Stomach (tissue), 9 donors: ENCODE data around the gene COPS2. TPM values are rescaled to one million over a fixed set of nuclear protein-coding genes. Genes with fewer than 3 reads are reported as not detected.

ENCODE experiments used
- DNase-seq, 2 donors: peaks; one replicate each; pipeline versions ENCODE4 v3.0.0 to v3.0.0-alpha.2; 2013 to 2019
- H3K27ac ChIP-seq, 5 donors: fragments of 200-600 bp in 4 of 5; sonication (generic) in 4 of 5; one replicate each; pipeline ENCODE4 v1.5.1; 2013 to 2019; ENCODE audit warnings: mild to moderate bottlenecking in 1 of 5, moderate library complexity in 1 of 5
- H3K27me3 ChIP-seq, 3 donors: fragments of 200-600 bp; sonication (generic); one replicate each; pipeline ENCODE4 v1.5.1; 2017 to 2019; ENCODE audit warnings: mixed run types in 1 of 3
- H3K36me3 ChIP-seq, 4 donors: fragments of 200-600 bp; sonication (generic); 1 replicate in 3 of 4; 2 replicates in 1 of 4; pipeline ENCODE4 v1.5.1; 2016 to 2019
- H3K4me1 ChIP-seq, 4 donors: fragments of 200-600 bp; sonication (generic); one replicate each; pipeline ENCODE4 v1.5.1; 2016 to 2019
- H3K4me3 ChIP-seq, 4 donors: fragments of 200-600 bp; sonication (generic) in 3 of 4; one replicate each; pipeline ENCODE4 v1.5.1; 2016 to 2019; ENCODE audit warnings: mild to moderate bottlenecking in 1 of 4
- H3K9me3 ChIP-seq, 4 donors: fragments of 200-600 bp; sonication (generic); one replicate each; pipeline ENCODE4 v1.5.1; 2016 to 2019
- EP300 ChIP-seq: sonication (generic); formaldehyde crosslinking; IDR thresholded peaks from one replicate; pipeline ENCODE4 v1.6.1; 2017; ENCODE audit warnings: antibody characterized with exemption
- POLR2A ChIP-seq, 4 donors: fragments of 450-650 bp; IDR thresholded peaks; one replicate each; pipeline ENCODE4 v1.6.1; 2016; ENCODE audit warnings: antibody characterized with exemption in 4 of 4, control low read depth in 2 of 4, mild to moderate bottlenecking in 1 of 4, moderate library complexity in 1 of 4
- POLR2AphosphoS5 ChIP-seq, 3 donors: sonication (generic); formaldehyde crosslinking; IDR thresholded peaks; one replicate each; pipeline ENCODE4 v1.6.1; 2016; ENCODE audit warnings: antibody characterized with exemption in 3 of 3
- WGBS, 5 donors: extraction: QIAGEN DNeasy Blood & Tissue Kit in 3 of 5; methylation state at CpG; one replicate each; pipeline versions ENCODE4 v1.1.5 to v1.1.7; 2013 to 2018; 5-methylcytosine and 5-hydroxymethylcytosine counted together
- intact Hi-C: fragments of 100-400 bp; cut with DNase I; formaldehyde crosslinking; loops from one replicate; pipeline ENCODE4 v1.15.1; 2023; ENCODE audit warnings: low total_unique reads
- polyA plus RNA-seq, 3 donors: library from polyadenylated mRNA; stranded (reverse); fragments of 200-250 nt; gene quantifications; one replicate each; pipeline ENCODE4 v1.2.3, GENCODE V29; 2013
- total RNA-seq, 5 donors: library from RNA; depleted of rRNA; stranded (reverse); fragments of >200 nt; gene quantifications; one replicate each; pipeline versions ENCODE4 v1.1.0 to v1.2.3, GENCODE V29; 2014 to 2016
- TF ChIP-seq, protein P1 (sequence below), 7 experiments: fragments of 450-650 bp in 4 of 7; fragments of 200-600 bp in 3 of 7; sonication (generic) in 3 of 7; IDR thresholded peaks; one replicate each; pipeline ENCODE4 v1.5.1; 2016 to 2019; ENCODE audit warnings: antibody characterized with exemption in 7 of 7, control low read depth in 2 of 7, mild to moderate bottlenecking in 1 of 7
- donor health status: healthy with polysubstance abuse.
- donor health status: Bipolar disorder and iron deficiency.
- donor health status: healthy.

COPS2 gene
- total and polyA plus RNA-seq, 8 donors: 4.3 to 134 (median 52.6) TPM

GRCh38 chr15:49163678-49164077 is 8.3 kb upstream of the COPS2 start:
- H3K4me3 ChIP-seq: no peak overlapping the region
- H3K36me3 ChIP-seq: peaks cover 0 to 23% (median 15%) of the 10 kb centered on the region in 4 donors
- H3K27me3 ChIP-seq: no peaks in the 10 kb centered on the region
- DNase-seq: no peak
- 85 to 94% (median 87%) methylated on average over 1 of the region's 1 CpG for WGBS, 5 donors
- H3K27ac ChIP-seq: no peak overlapping the region
- H3K9me3 ChIP-seq: no peaks in the 10 kb centered on the region
- intact Hi-C loops: no loop called here
- TF ChIP-seq POLR2AphosphoS5 (IDR thresholded peaks at IDR 0.05) (no peak), POLR2A (IDR thresholded peaks at IDR 0.05) (no peak), EP300 (no peak)
- TF ChIP-seq, protein P1, sequence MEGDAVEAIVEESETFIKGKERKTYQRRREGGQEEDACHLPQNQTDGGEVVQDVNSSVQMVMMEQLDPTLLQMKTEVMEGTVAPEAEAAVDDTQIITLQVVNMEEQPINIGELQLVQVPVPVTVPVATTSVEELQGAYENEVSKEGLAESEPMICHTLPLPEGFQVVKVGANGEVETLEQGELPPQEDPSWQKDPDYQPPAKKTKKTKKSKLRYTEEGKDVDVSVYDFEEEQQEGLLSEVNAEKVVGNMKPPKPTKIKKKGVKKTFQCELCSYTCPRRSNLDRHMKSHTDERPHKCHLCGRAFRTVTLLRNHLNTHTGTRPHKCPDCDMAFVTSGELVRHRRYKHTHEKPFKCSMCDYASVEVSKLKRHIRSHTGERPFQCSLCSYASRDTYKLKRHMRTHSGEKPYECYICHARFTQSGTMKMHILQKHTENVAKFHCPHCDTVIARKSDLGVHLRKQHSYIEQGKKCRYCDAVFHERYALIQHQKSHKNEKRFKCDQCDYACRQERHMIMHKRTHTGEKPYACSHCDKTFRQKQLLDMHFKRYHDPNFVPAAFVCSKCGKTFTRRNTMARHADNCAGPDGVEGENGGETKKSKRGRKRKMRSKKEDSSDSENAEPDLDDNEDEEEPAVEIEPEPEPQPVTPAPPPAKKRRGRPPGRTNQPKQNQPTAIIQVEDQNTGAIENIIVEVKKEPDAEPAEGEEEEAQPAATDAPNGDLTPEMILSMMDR (IDR thresholded peaks at IDR 0.05): no peak
- no peaks in the 10 kb centered on the region for H3K4me1 ChIP-seq

DNA sequence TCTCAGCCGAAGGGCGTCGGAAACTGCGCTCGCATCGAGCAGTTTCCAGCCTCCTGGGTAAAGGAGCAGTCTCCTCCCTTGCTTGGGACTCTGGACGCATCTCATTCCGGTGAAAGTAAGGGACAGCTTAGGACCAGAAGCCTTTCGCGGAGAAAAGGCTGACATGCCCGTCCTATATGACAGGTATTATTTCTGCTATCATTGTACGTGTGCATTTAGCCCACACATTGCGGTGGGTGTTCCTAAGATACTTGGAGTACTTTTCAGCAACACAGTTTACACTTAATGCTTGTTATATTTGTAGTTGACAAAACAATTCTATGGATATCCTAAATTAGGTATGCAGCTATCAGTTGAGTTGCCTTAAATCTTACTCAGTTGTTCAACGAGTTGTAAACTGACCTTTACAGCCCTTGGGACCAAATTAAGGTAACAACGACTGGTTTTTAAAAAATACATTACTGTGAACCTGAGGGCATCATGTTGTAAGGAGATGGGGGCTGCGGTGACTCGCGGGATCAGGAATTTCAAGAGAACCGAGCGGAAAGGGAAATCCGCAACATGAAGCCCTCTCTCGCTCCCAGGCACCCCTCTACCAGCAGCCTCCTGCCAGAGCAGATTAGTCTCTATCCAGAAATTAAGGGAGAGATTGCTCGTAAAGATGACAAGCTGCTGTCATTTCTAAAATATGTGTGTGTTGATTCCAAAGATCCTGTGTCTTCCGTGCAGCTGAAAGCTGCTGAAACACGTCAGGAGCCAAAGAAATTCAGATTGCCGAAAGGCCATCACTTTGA is 632 bp upstream of the COPS2 start:
- H3K4me1 ChIP-seq: peaks cover 8 to 57% (median 39%) of the 10 kb centered on the region in 4 donors
- intact Hi-C loops: no loop called here
- no peaks in the 10 kb centered on the region for H3K27me3 ChIP-seq
- H3K36me3 ChIP-seq: no peaks in the 10 kb centered on the region
- peak overlapping the region; percentile 53 to 97 (median 89) for H3K27ac ChIP-seq
- TF ChIP-seq EP300: no peak
- peak overlapping the region; percentile 78 to 99 (median 90) for H3K4me3 ChIP-seq
- H3K9me3 ChIP-seq: no peaks in the 10 kb centered on the region
- 0 to 1% (median 1%) methylated on average over 19 to 26 of the region's 26 CpGs for WGBS, 5 donors
- peak in 1 of 2 donors; percentile 37 for DNase-seq

GRCh38 chr15:49154799-49155109 is 645 bp downstream of the COPS2 start:
- Histone ChIP-seq H3K9me3 (no peaks in the 10 kb centered on the region), H3K36me3 (no peaks in the 10 kb centered on the region), H3K4me3 (peak overlapping the region; percentile 78 to 99 (median 90)), H3K27me3 (no peaks in the 10 kb centered on the region), H3K4me1 (peaks cover 9 to 69% (median 43%) of the 10 kb centered on the region in 4 donors), H3K27ac (peak overlapping the region; percentile 75 to 97 (median 89))
- 0 to 1% (median 1%) methylated on average over 7 of the region's 7 CpGs for WGBS, 5 donors
- intact Hi-C loops: no loop called here
- TF ChIP-seq POLR2AphosphoS5 (IDR thresholded peaks at IDR 0.05) (no peak), EP300 (no peak), POLR2A (IDR thresholded peaks at IDR 0.05) (no peak)
- TF ChIP-seq, protein P1 (IDR thresholded peaks at IDR 0.05): no peak
- no peak for DNase-seq

DNA sequence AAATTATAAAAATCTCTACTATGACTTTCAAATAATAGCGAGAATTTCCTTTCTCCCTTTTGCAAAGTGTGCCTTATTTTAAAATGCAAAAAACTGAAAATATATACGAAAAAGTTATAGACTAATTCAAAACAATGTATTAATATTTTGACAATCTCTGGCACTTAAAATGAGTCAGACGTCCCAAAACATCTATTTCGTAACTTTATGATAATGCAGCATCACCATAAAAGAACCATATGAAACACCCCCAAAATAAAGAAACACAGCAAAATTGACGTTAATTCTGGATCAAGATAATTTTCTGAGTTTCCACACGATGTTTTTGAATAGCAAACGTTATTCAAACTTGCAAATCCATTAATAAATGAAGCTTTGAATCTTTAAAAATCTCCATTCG is 1.0 kb downstream of the COPS2 start:
- peak overlapping the region in 3 of 5 donors; percentile 89 to 97 (median 89) for H3K27ac ChIP-seq
- peaks cover 13 to 73% (median 45%) of the 10 kb centered on the region in 4 donors for H3K4me1 ChIP-seq
- no peak for DNase-seq
- H3K9me3 ChIP-seq: no peaks in the 10 kb centered on the region
- TF ChIP-seq POLR2A (IDR thresholded peaks at IDR 0.05) (no peak), EP300 (no peak), POLR2AphosphoS5 (IDR thresholded peaks at IDR 0.05) (no peak)
- TF ChIP-seq, protein P1 (IDR thresholded peaks at IDR 0.05): no peak
- H3K27me3 ChIP-seq: no peaks in the 10 kb centered on the region
- no peaks in the 10 kb centered on the region for H3K36me3 ChIP-seq
- peak overlapping the region; percentile 78 to 99 (median 90) for H3K4me3 ChIP-seq
- intact Hi-C loops: no loop called here
- 12 to 17% (median 15%) methylated on average over 8 of the region's 8 CpGs for WGBS, 5 donors
